NT2/D1 (cell line): Measurements from ENCODE around the gene KCTD18.

ENCODE experiments used
- DNase-seq: peaks from one replicate; pipeline ENCODE4 v3.0.0-alpha.2; 2011; ENCODE audit warnings: low read depth, low spot score
- H3K27me3 ChIP-seq: 2 replicates; pipeline ENCODE4 v1.6.0; 2011; ENCODE audit warnings: mild to moderate bottlenecking; ENCODE audit not compliant: insufficient read length, insufficient read depth
- H3K36me3 ChIP-seq: 2 replicates; pipeline ENCODE4 v1.6.1; 2011; ENCODE audit warnings: mild to moderate bottlenecking, low read length, mixed read lengths; ENCODE audit not compliant: insufficient read depth, insufficient read length
- H3K4me1 ChIP-seq: 2 replicates; pipeline ENCODE4 v1.5.1; 2011; ENCODE audit not compliant: insufficient read depth, insufficient read length
- H3K4me3 ChIP-seq: 2 replicates; pipeline ENCODE4 v1.5.1; 2011; ENCODE audit warnings: low read depth; ENCODE audit not compliant: insufficient read length
- H3K9ac ChIP-seq: 2 replicates; pipeline ENCODE4 v1.6.0; 2011; ENCODE audit warnings: low read depth; ENCODE audit not compliant: insufficient read length
- H3K9me3 ChIP-seq: 2 replicates; pipeline ENCODE4 v1.5.1; 2011; ENCODE audit warnings: mild to moderate bottlenecking, low read length; ENCODE audit not compliant: insufficient read depth
- SUZ12 ChIP-seq: IDR thresholded peaks from 2 replicates; pipeline ENCODE4 v1.6.1; 2011; ENCODE audit not compliant: insufficient read length, insufficient read depth; ENCODE audit errors: extremely low read depth
- YY1 ChIP-seq: IDR thresholded peaks from 2 replicates; pipeline ENCODE4 v1.6.1; 2011; ENCODE audit not compliant: insufficient read length, insufficient read depth
- ZNF274 ChIP-seq: IDR thresholded peaks from 2 replicates; pipeline ENCODE4 v1.6.1; 2011; ENCODE audit warnings: mild to moderate bottlenecking, low read depth, low read length

Gene KCTD18

GRCh38 chr2:200443376-200443775 lies 66.5 kb downstream of the KCTD18 start:
- no peak for DNase-seq
- no peak overlapping the region for H3K9ac ChIP-seq
- no peak overlapping the region for H3K4me3 ChIP-seq
- peaks cover 2% of the 10 kb centered on the region for H3K4me1 ChIP-seq
- TF ChIP-seq YY1 (no peak), ZNF274 (no peak), SUZ12 (no peak)
- no peaks in the 10 kb centered on the region for H3K9me3 ChIP-seq
- H3K27me3 ChIP-seq: no peaks in the 10 kb centered on the region
- H3K36me3 ChIP-seq: peaks cover 34% of the 10 kb centered on the region

- H3K9ac ChIP-seq: no peak overlapping the region
- no peaks in the 10 kb centered on the region for H3K9me3 ChIP-seq
- TF ChIP-seq SUZ12: no peak
- TF ChIP-seq ZNF274: no peak
- no peak overlapping the region for H3K4me3 ChIP-seq
- DNase-seq: no peak
- peaks cover 34% of the 10 kb centered on the region for H3K36me3 ChIP-seq
- H3K27me3 ChIP-seq: no peaks in the 10 kb centered on the region
- peaks cover 2% of the 10 kb centered on the region for H3K4me1 ChIP-seq
Measured at GRCh38 chr2:200442471-200442870, 67.4 kb downstream of the KCTD18 start.

- H3K36me3 ChIP-seq: peaks cover 33% of the 10 kb centered on the region
Measured at GRCh38 chr2:200439981-200440380, 69.9 kb downstream of the KCTD18 start.

More at GRCh38 chr2:200439981-200440380, 69.9 kb downstream of the KCTD18 start:
- TF ChIP-seq ZNF274 (no peak), SUZ12 (no peak), YY1 (no peak)
- H3K9me3 ChIP-seq: no peaks in the 10 kb centered on the region
- no peak overlapping the region for H3K9ac ChIP-seq
- H3K4me3 ChIP-seq: no peak overlapping the region
- no peaks in the 10 kb centered on the region for H3K27me3 ChIP-seq
- H3K4me1 ChIP-seq: no peaks in the 10 kb centered on the region
- DNase-seq: no peak
